MM.1S (cell line): ENCODE results near the gene GRP.

Source experiments
- DNase-seq: peaks from one replicate; pipeline ENCODE4 v3.0.0-alpha.2; 2015
- H2AFZ ChIP-seq: fragments of 300-600 bp; sonication (generic); 2 replicates; pipeline ENCODE4 v1.6.0; 2016; ENCODE audit warnings: antibody characterized with exemption, low read length
- H3F3A ChIP-seq: fragments of 300-600 bp; sonication (generic); 2 replicates; pipeline ENCODE4 v1.6.1; 2016; ENCODE audit warnings: mild to moderate bottlenecking, antibody characterized with exemption, low read length, moderate library complexity, mixed read lengths; ENCODE audit not compliant: insufficient read depth
- H3K27ac ChIP-seq: fragments of 300-600 bp; sonication (generic); 2 replicates; pipeline ENCODE4 v1.5.1; 2016; ENCODE audit warnings: mild to moderate bottlenecking, low read length
- H3K27me3 ChIP-seq: fragments of 300-600 bp; sonication (generic); replicated peaks from 2 replicates; pipeline ENCODE4 v1.6.0; 2016; ENCODE audit warnings: low read length; ENCODE audit not compliant: insufficient read depth
- H3K36me3 ChIP-seq: fragments of 300-600 bp; sonication (generic); replicated peaks from 2 replicates; pipeline ENCODE4 v1.6.1; 2016; ENCODE audit warnings: mild to moderate bottlenecking, low read length, mixed read lengths; ENCODE audit not compliant: insufficient read depth
- H3K4me1 ChIP-seq: fragments of 300-600 bp; sonication (generic); 2 replicates; pipeline ENCODE4 v1.6.1; 2016; ENCODE audit warnings: low read length, mixed read lengths
- H3K4me2 ChIP-seq: fragments of 300-600 bp; sonication (generic); 2 replicates; pipeline ENCODE4 v1.6.0; 2016; ENCODE audit warnings: low read depth, low read length
- H3K4me3 ChIP-seq: fragments of 300-600 bp; sonication (generic); 2 replicates; pipeline ENCODE4 v1.5.1; 2016; ENCODE audit warnings: low read length, mixed read lengths
- H3K79me2 ChIP-seq: fragments of 300-600 bp; sonication (generic); 2 replicates; pipeline ENCODE4 v1.6.1; 2016; ENCODE audit warnings: mixed run types, low read length, mixed read lengths
- H3K9ac ChIP-seq: fragments of 300-600 bp; sonication (generic); 2 replicates; pipeline ENCODE4 v1.6.1; 2016; ENCODE audit warnings: low read length, mixed read lengths
- H3K9me2 ChIP-seq: fragments of 300-600 bp; sonication (generic); replicated peaks from 2 replicates; pipeline ENCODE4 v1.6.1; 2016; ENCODE audit warnings: mild to moderate bottlenecking, low read length, mixed read lengths; ENCODE audit not compliant: insufficient read depth
- H3K9me3 ChIP-seq: fragments of 300-600 bp; sonication (generic); replicated peaks from 2 replicates; pipeline ENCODE4 v1.6.1; 2016; ENCODE audit warnings: mild to moderate bottlenecking, low read length, mixed read lengths; ENCODE audit not compliant: insufficient read depth
- H4K20me1 ChIP-seq: fragments of 300-600 bp; sonication (generic); 2 replicates; pipeline ENCODE4 v1.6.1; 2016; ENCODE audit warnings: mild to moderate bottlenecking, low read length, moderate library complexity, mixed read lengths; ENCODE audit not compliant: insufficient read depth
- CTCF ChIP-seq: fragments of 300-600 bp; sonication (generic); IDR thresholded peaks from 2 replicates; pipeline ENCODE4 v1.5.1; 2016; ENCODE audit warnings: antibody characterized with exemption, low read length, mixed read lengths
- EZH2 ChIP-seq: fragments of 300-600 bp; sonication (generic); optimal IDR thresholded peaks from 2 replicates; pipeline ENCODE3; 2017; ENCODE audit warnings: low read depth, mild to moderate bottlenecking, antibody characterized with exemption, low read length, mixed read lengths
- EZH2phosphoT487 ChIP-seq: fragments of 300-600 bp; sonication (generic); IDR thresholded peaks from 2 replicates; pipeline ENCODE4 v1.6.1; 2018; ENCODE audit warnings: antibody characterized with exemption, low read length

The GRP gene

GRCh38 chr18:59265246-59265973 is 45.5 kb downstream of the GRP start:
- DNase-seq, result no peak
- no peaks in the 10 kb centered on the region for H3K9me2 ChIP-seq
- H3K9ac ChIP-seq, result no peak overlapping the region
- no peaks in the 10 kb centered on the region for H4K20me1 ChIP-seq
- no peak overlapping the region for H3K4me2 ChIP-seq
- H3K9me3 ChIP-seq, result no peaks in the 10 kb centered on the region
- no peaks in the 10 kb centered on the region for H3F3A ChIP-seq
- H3K27ac ChIP-seq, result no peak overlapping the region
- TF ChIP-seq EZH2phosphoT487 (no peak), EZH2 (no peak), CTCF (no peak)
- no peak overlapping the region for H3K4me3 ChIP-seq
- H3K36me3 ChIP-seq, result no peaks in the 10 kb centered on the region
- H2AFZ ChIP-seq, result no peak overlapping the region
- no peaks in the 10 kb centered on the region for H3K79me2 ChIP-seq
- no peaks in the 10 kb centered on the region for H3K4me1 ChIP-seq
- H3K27me3 ChIP-seq, result peaks cover 39% of the 10 kb centered on the region

GRCh38 chr18:59265974-59266369 is 46.0 kb downstream of the GRP start:
- Histone ChIP-seq H3K9me2 (no peaks in the 10 kb centered on the region), H3K4me1 (no peaks in the 10 kb centered on the region), H3K4me3 (no peak overlapping the region), H3K9ac (no peak overlapping the region), H2AFZ (no peak overlapping the region), H3K36me3 (no peaks in the 10 kb centered on the region), H4K20me1 (no peaks in the 10 kb centered on the region), H3K27me3 (peaks cover 43% of the 10 kb centered on the region), H3F3A (no peaks in the 10 kb centered on the region), H3K27ac (no peak overlapping the region), H3K9me3 (no peaks in the 10 kb centered on the region), H3K79me2 (no peaks in the 10 kb centered on the region), H3K4me2 (no peak overlapping the region)
- TF ChIP-seq CTCF, result no peak
- no peak for TF ChIP-seq EZH2phosphoT487
- no peak for TF ChIP-seq EZH2
- DNase-seq, result no peak

- DNase-seq, result no peak
Observed at GRCh38 chr18:59266459-59266858, 46.5 kb downstream of the GRP start.

More at GRCh38 chr18:59266459-59266858, 46.5 kb downstream of the GRP start:
- peaks cover 48% of the 10 kb centered on the region for H3K27me3 ChIP-seq
- H3K9me2 ChIP-seq, result no peaks in the 10 kb centered on the region
- H3F3A ChIP-seq, result no peaks in the 10 kb centered on the region
- H3K9ac ChIP-seq, result no peak overlapping the region
- H3K27ac ChIP-seq, result no peak overlapping the region
- TF ChIP-seq CTCF (no peak), EZH2phosphoT487 (no peak), EZH2 (no peak)
- no peaks in the 10 kb centered on the region for H3K36me3 ChIP-seq
- no peak overlapping the region for H3K4me3 ChIP-seq
- H2AFZ ChIP-seq, result no peak overlapping the region
- no peaks in the 10 kb centered on the region for H4K20me1 ChIP-seq
- no peak overlapping the region for H3K4me2 ChIP-seq
- no peaks in the 10 kb centered on the region for H3K4me1 ChIP-seq
- no peaks in the 10 kb centered on the region for H3K9me3 ChIP-seq
- no peaks in the 10 kb centered on the region for H3K79me2 ChIP-seq
